NCI-H82 (cell line): ENCODE measurements around the gene GSN.

Experiments used
- DNase-seq: peaks from one replicate; lab custom pipeline; 2025; lab: John Stamatoyannopoulos, UW

Gene GSN

DNA sequence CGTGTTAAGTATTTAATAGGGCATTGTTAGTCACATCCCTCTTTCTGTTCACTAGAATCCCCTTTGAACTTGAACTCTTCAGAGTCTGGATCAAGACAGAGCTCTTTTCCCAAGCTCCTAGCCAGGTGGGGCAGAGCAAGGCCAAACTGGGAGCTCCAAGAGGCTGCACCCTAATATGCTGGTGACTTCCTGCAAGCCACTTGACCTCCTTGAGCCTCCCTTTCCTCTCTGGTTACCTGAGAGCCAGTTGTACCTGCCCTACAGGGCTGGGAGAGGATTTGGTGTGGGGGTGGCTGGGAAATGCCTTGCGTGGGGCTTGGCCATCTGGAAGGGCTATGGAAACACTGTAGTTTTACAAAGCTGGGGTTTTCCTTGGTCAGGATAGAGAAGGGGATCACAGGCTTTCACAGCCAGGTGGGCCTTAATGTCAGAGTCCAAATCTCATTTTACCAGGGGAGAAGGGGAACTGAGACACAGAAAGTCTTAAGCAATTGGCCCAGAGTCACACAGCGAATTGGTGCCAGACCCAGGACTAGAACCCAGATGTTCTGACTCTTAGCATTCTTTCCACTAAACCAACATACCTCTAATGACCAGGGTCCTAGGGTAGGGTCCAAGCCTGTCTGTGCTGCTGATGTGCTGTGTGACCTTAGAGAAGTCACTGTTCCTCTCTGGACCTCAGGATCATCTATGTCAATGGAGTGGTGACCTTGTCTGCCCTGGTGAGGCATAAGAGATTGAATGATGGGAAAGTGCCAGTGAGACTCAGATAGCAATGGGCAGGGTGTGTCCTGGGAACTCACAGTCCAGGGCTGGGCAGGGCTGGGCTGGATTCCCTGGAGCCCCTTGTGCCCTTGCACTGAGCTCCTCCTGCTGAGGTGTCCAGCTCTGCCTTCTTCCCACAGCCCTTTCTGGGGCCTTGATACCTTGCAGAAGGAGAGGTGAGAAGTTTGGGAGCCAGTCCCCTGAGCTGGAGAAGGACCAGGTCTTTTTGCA, 35.8 kb downstream of the GSN start:
- no peak for DNase-seq

DNA sequence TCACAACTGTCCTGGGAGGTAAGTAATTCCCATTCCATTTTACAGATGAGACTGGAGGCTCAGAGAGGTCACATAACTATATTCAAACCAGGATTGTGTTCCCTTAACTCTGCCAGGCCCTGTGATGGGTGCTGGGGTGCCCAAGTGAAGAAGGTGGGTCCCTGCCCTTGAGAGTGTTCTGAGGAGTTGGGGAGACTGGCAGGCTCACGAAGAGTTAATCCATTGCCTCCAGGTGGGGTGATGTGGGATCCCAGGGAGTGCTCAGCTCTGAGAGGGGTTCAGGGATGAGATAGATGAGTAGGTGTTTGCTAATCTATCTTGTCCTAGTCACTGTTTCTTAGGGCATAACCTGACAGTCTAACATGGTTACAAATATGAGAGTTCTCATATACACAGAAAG, 36.7 kb downstream of the GSN start:
- no peak for DNase-seq

- no peak for DNase-seq
Measured at GRCh38 chr9:121305269-121305994, 37.5 kb downstream of the GSN start.

DNA sequence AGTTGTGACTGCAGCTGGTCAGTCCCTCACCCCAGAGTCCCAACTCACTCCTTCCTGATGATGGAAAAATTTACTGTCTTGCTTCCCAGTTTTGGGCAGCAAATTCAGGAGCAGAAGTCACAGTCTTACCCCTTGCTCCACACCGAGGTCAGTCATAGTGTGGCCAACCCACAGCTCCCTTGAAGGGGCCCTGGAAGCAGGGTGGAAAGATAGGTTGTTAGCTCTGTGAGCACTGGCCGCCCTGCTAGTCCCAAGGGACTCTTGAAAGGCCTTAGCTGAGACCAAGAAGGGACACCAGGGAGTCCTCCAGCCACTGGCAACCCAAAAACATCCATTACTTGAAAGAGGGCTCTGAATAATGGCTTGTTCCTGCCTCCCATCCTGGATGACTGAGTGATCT, 40.0 kb downstream of the GSN start:
- no peak for DNase-seq

GRCh38 chr9:121308765-121309164, 40.8 kb downstream of the GSN start:
- no peak for DNase-seq

GRCh38 chr9:121309171-121309570, 41.2 kb downstream of the GSN start:
- no peak for DNase-seq

DNA sequence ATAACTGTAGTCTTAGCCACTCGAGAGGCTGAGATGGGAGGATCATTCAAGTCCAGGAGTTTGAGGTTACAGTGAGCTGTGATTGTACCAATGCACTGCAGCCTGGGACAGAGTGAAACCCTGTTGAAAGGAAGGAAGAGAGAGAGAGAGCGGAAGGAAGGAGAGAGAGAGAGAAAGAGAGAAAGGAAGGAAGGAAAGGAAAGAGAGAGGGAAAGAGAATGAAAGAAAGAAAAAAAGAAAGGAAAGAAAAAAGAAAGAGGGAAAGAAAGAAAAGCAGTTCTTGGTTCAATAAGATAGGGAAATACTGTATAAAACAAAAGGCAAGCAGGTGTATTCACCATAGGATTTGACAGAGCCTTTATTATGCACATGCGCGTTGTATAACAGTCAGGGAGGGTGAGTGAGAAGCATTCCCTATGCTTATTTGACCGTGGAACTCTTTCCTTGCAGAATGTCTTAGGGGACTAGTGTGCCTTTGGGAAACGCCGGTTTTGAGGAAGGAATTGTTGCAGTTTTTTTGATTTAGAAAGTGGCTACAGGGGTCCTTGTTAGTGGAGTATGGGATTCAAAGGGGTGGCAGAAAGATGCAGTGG, 42.0 kb downstream of the GSN start:
- no peak for DNase-seq

GRCh38 chr9:121310571-121310970, 42.6 kb downstream of the GSN start:
- no peak for DNase-seq

GRCh38 chr9:121312169-121312568, 44.2 kb downstream of the GSN start:
- DNase-seq, result no peak

GRCh38 chr9:121313458-121314152, 45.6 kb downstream of the GSN start:
- no peak for DNase-seq

DNA sequence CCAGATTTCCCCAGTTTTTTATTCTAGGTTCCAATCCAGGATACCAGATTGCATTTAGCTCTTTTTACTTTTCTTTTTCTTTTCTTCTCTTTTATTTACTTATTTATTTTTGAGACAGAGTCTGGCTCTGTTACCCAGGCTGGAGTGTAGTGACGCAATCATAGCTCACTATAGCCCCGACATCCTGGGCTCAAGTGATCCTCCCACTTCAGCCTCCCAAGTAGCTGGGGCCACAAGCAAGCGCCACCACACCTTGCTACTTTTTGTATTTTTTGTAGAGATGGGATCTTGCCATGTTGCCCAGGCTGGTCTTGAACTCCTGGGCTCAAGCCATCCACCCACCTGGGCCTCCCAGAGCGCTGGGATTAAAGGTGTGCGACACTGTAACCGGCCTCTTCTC, 48.4 kb downstream of the GSN start:
- no peak for DNase-seq

DNA sequence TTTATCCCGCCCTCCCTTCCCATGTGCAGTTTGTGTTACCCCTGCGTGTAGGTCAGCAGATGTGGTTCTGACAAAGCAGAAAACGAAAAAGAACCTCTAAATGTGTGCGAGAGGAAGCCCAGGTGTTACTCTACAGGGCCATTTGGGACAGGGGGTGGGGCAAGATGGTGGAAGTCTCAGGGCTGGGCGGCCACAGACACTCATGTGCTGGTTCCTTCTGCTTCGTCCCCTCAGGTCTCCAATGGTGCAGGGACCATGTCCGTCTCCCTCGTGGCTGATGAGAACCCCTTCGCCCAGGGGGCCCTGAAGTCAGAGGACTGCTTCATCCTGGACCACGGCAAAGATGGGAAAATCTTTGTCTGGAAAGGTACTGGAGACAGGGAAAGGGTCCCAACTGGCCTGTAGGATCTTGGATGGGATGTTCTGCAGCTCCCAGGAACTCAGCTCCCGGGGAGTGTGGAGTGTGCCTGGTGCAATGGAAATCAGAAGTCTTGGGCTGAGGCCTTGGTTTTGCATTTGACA, 49.0 kb downstream of the GSN start:
- DNase-seq, result no peak

DNA sequence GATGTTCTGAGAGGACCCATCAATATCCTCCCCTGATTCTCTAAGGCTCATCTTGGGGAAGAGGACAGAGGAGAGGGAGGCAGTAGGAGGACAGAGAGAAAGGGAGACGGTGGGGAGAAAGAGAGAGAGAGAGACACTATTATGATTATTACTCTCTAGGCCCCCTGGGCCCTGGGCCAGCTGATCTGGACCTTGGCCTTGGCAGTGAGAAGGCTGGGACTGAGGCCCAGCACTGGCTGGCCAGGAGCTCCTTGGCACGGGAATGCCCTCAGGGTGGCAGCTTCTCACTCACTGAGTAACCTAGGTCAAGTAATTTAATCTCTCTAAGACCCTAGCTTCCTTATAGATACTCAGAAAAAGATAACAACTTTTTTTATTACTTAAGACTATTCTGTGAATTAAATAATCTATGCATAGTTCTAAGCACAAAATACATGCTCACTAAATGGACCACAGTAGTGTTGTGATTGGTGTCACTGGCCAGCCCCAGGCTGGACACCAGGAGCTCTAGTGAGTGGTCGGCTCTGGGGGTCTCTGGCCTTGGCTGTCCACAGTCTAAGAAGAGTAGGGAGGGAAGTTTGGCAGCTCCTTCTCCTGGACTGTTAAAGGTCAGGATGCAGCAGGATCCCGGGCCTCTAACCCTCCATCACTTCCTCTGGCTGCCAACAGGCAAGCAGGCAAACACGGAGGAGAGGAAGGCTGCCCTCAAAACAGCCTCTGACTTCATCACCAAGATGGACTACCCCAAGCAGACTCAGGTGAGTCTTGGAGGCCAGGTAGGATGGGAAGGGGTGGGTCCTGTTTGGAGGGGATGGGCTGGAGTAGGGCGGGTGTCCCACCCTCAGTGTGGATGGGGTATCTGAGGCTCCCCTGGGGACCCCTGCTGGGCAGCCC, 50.0 kb downstream of the GSN start:
- no peak for DNase-seq

DNA sequence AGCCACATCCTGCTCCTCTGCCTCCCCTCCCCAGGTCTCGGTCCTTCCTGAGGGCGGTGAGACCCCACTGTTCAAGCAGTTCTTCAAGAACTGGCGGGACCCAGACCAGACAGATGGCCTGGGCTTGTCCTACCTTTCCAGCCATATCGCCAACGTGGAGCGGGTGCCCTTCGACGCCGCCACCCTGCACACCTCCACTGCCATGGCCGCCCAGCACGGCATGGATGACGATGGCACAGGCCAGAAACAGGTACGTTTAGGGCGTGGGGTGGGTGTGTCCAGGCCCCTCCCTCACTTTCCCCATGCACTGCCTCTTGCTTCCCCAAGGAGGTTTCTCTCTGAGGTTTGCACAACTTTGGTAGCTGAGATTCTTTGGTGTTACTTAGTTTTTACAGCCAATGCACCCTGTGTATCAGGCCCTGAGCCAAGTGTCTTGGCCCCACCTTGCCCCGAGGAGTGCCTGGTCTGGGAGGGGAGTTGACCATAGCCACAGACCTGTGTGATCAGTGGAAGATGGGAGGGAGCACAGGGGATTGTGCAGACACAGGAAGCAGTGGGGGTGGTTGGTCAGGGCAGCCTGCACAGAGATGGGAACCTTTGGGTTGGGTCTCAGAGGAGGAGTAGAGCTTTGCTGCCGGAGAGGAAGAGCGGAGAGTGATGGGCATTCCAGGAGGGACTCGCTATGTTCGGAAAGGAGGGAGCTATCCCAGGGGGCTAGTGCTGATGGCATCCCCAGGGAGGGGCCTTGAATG, 50.8 kb downstream of the GSN start:
- DNase-seq, result no peak

DNA sequence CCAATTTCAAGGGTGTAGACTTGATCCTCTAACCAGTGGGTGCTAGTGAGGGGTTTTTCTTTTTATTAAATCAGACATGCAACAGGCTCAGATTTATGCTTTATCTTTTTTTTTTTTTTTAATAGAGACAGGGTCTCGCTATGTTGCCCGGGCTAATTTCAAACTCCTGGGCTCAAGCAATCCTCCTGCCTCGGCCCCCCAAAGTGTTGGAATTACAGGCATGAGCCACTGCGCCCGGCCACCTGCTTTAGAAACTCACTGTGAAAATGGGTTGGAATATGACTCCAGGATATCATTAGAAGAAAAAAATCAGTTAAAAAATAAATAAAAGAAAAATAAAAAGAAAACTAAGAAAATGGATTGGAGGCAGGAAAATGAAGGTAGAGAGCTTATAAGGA, 51.4 kb downstream of the GSN start:
- no peak for DNase-seq

- DNase-seq, result no peak
Measured at GRCh38 chr9:121321016-121321503, 53.1 kb downstream of the GSN start.

DNA sequence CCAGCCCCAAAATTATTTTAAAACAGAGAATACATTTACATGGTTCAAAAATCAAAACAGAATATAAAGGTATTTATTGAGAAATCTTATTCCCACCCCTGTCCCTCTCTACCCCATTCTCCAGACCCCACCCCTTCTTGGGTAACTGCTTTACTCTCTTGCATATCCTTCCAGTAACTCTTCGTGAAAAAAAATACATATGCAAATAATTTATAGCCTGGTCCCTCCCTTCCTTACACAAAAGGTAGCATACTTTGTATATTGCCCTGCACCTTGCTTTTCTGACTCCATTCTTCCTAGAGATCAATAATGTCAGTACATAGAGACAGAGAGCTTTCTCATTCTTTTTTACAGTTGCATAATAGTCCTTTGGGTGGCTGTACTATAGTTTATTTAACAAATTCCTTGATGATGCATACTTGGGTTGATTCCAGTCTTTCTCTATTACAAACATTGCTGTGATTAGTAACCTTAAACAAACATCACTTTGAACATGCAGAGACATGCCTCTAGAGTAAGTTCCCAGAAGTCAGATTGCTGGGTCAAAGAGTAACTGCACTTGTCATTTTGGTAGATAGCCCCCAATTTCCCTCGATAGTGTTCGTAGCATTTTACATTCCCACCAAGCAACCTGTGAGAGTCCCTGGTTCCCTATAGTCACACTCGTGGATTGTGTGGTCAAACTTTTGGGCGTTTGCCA, 54.2 kb downstream of the GSN start:
- DNase-seq, result no peak

DNA sequence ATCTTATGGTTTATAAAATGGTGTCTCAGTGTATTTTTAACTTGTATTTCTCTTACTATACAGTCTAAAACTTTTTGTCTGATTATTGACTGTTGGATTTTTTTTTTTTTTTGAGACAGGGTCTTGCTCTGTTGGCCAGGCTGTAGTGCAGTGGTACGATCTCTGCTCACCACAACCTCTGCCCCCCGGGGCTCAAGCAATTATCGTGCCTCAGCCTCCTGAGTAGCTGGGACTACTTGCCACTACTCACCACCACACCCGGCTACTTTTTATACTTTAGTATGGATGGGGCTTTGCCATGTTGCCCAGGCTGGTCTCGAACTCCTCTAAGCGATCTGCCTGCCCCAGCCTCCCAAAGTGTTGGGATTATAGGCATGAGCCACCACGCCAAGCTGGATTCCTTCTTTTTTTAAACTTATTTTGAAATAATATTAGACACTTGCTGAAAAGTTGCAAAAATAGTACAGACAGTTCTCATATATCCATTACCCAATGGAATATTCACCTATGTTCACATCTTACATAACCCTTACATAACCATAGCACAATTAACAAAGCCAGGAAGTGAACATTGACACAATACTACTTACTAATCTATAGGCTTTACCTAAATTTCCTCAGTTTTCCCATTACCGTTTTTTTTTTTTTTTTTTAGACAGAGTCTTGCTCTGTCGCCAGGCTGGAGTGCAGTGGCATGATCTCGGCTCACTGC, 54.9 kb downstream of the GSN start:
- no peak for DNase-seq
